A549 (cell line): ENCODE data around the gene DTX4. TPM values are rescaled to one million over a fixed set of nuclear protein-coding genes. Genes with fewer than 3 reads are reported as not detected.

Experiments used
- ATAC-seq, 2 experiments: fragments of 200-7000 bp in 1 of 2; fragments of >200 bp in 1 of 2; cut with Nextera tagmentation in 1 of 2; cut with Tn5 transposase in 1 of 2; 3 replicates each; pipeline versions ENCODE4 v1.8.0 to v1.9.1; 2018 to 2020; ENCODE audit warnings: mild to moderate bottlenecking in 1 of 2, moderate library complexity in 1 of 2
- CTCF ChIA-PET: fragments of 300-600 bp; sonication (Branson Sonifier 250); formaldehyde crosslinking; extraction: SDS; loops from one replicate; lab custom pipeline; 2021; ENCODE audit warnings: antibody characterized with exemption, inconsistent platforms; lab: Yijun Ruan, JAX
- POLR2A ChIA-PET: fragments of 350-600 bp; formaldehyde crosslinking; extraction: SDS; loops from one replicate; lab custom pipeline; 2021; ENCODE audit warnings: antibody characterized with exemption, inconsistent platforms; lab: Yijun Ruan, JAX
- DNase-seq, 2 experiments: peaks; one replicate each; pipeline versions ENCODE4 v3.0.0 to v3.0.0-alpha.2; 2011 to 2016; ENCODE audit warnings: low read depth in 1 of 2, low spot score in 1 of 2
- FAIRE-seq: peaks from 2 replicates; lab custom pipeline; 2011; peaks lifted over from hg19 to GRCh38; lab: Jason Lieb, UNC
- H3K27ac ChIP-seq, 2 experiments: fragments of >200 bp; sonication (Bioruptor Twin); formaldehyde crosslinking; 3 replicates each; pipeline ENCODE4 v1.5.1; 2016 to 2017
- H3K4me1 ChIP-seq: fragments of >200 bp; sonication (Bioruptor Twin); formaldehyde crosslinking; 3 replicates; pipeline ENCODE4 v1.6.1; 2016
- H3K4me2 ChIP-seq: fragments of >200 bp; sonication (Bioruptor Twin); formaldehyde crosslinking; 3 replicates; pipeline ENCODE4 v1.6.1; 2016
- H3K4me3 ChIP-seq: fragments of >200 bp; sonication (Bioruptor Twin); formaldehyde crosslinking; 3 replicates; pipeline ENCODE4 v1.5.1; 2016
- H3K9me3 ChIP-seq: fragments of >200 bp; sonication (Bioruptor Twin); formaldehyde crosslinking; 3 replicates; pipeline ENCODE4 v1.6.1; 2016
- CBX8 ChIP-seq: fragments of 200-600 bp; sonication (generic); IDR thresholded peaks from 2 replicates; pipeline ENCODE4 v1.6.1; 2016
- CEBPB ChIP-seq, 2 experiments: fragments of >200 bp in 1 of 2; sonication (Bioruptor Twin) in 1 of 2; formaldehyde crosslinking in 1 of 2; IDR thresholded peaks; 2 replicates each; pipeline ENCODE4 v1.6.1; 2012 to 2016
- EHF ChIP-seq: fragments of 250-450 bp; sonication (Bioruptor Pico); IDR thresholded peaks from 2 replicates; pipeline ENCODE4 v1.5.0; 2020; ENCODE audit warnings: mild to moderate bottlenecking
- EHMT2 ChIP-seq: fragments of 200-600 bp; sonication (generic); IDR thresholded peaks from 2 replicates; pipeline ENCODE4 v1.6.1; 2016; ENCODE audit warnings: antibody characterized with exemption, low read depth, mild to moderate bottlenecking, moderate library complexity
- EP300 ChIP-seq, 2 experiments: fragments of >200 bp; sonication (Bioruptor Twin); formaldehyde crosslinking; IDR thresholded peaks; 2 replicates in 1 of 2; 3 replicates in 1 of 2; pipeline ENCODE4 v1.6.1; 2016 to 2017
- ESRRA ChIP-seq: fragments of 150-350 bp; IDR thresholded peaks from 2 replicates; pipeline ENCODE4 v1.6.1; 2014; ENCODE audit warnings: mild to moderate bottlenecking, low read length, borderline replicate concordance
- FOSB ChIP-seq: fragments of 250-450 bp; sonication (Bioruptor Pico); IDR thresholded peaks from 2 replicates; pipeline ENCODE4 v1.5.0; 2020; ENCODE audit warnings: mild to moderate bottlenecking, moderate library complexity
- FOSL2 ChIP-seq, 2 experiments: fragments of 450-650 bp in 1 of 2; fragments of >200 bp in 1 of 2; sonication (Bioruptor Twin) in 1 of 2; formaldehyde crosslinking; IDR thresholded peaks; 2 replicates each; pipeline versions ENCODE4 v1.5.0 to v1.6.1; 2016 to 2020; ENCODE audit warnings: mild to moderate bottlenecking in 1 of 2, moderate library complexity in 1 of 2
- GATA3 ChIP-seq: IDR thresholded peaks from 2 replicates; pipeline ENCODE4 v1.6.1; 2012; ENCODE audit warnings: borderline replicate concordance
- HDAC2 ChIP-seq: fragments of 200-600 bp; sonication (generic); IDR thresholded peaks from 2 replicates; pipeline ENCODE4 v1.6.1; 2016
- HEYL ChIP-seq: fragments of 250-450 bp; sonication (Bioruptor Pico); IDR thresholded peaks from 2 replicates; pipeline ENCODE4 v1.8.0; 2021; ENCODE audit warnings: mild to moderate bottlenecking, moderate library complexity
- HOXB5 ChIP-seq: fragments of 250-450 bp; sonication (Bioruptor Pico); IDR thresholded peaks from 2 replicates; pipeline ENCODE4 v1.5.0; 2020; ENCODE audit warnings: mild to moderate bottlenecking, moderate library complexity
- JUNB ChIP-seq: fragments of >200 bp; sonication (Bioruptor Twin); formaldehyde crosslinking; IDR thresholded peaks from 2 replicates; pipeline ENCODE4 v1.6.1; 2016
- MAZ ChIP-seq: fragments of 150-350 bp; IDR thresholded peaks from 2 replicates; pipeline ENCODE4 v1.6.1; 2014; ENCODE audit warnings: antibody characterized with exemption, low read depth, low read length, borderline replicate concordance
- NR3C1 ChIP-seq: fragments of >200 bp; sonication (Bioruptor Twin); formaldehyde crosslinking; IDR thresholded peaks from 3 replicates; pipeline ENCODE4 v1.6.1; 2017
- PHF8 ChIP-seq: fragments of 200-600 bp; sonication (generic); IDR thresholded peaks from 2 replicates; pipeline ENCODE4 v1.6.1; 2016; ENCODE audit warnings: low read depth, mild to moderate bottlenecking, antibody characterized with exemption, moderate library complexity, borderline replicate concordance
- POLR2AphosphoS2 ChIP-seq: conservative IDR thresholded peaks from 2 replicates; pipeline ENCODE4 v1.6.1; 2012; ENCODE audit warnings: low read length, improper control_type of control experiment, inconsistent platforms
- RCOR1 ChIP-seq: fragments of 150-350 bp; IDR thresholded peaks from 2 replicates; pipeline ENCODE4 v1.6.1; 2014; ENCODE audit warnings: antibody characterized with exemption, low read length, low read depth
- RFX5 ChIP-seq: fragments of 450-650 bp; IDR thresholded peaks from 2 replicates; pipeline ENCODE4 v1.7.1; 2014; ENCODE audit warnings: antibody characterized with exemption, mild to moderate bottlenecking, moderate library complexity
- ZFP36 ChIP-seq: fragments of 450-650 bp; IDR thresholded peaks from 2 replicates; pipeline ENCODE4 v1.6.1; 2014; ENCODE audit warnings: borderline replicate concordance; ENCODE audit not compliant: partially characterized antibody
- WGBS: methylation state at CpG from one replicate; pipeline ENCODE4 v1.1.6; 2017; ENCODE audit errors: missing lambda C conversion rate; 5-methylcytosine and 5-hydroxymethylcytosine counted together
- polyA plus RNA-seq, 4 experiments: library from polyadenylated mRNA; depleted of rRNA in 3 of 4; stranded (reverse); fragments of >200 nt; fragmentation: RNase III in 1 of 4; extraction: RNeasy Plus Mini Kit Qiagen cat#74134 plus additional on column Dnase treatment in 1 of 4; gene quantifications; 2 replicates in 3 of 4; 3 replicates in 1 of 4; pipeline ENCODE4 v1.2.3, GENCODE V29; 2011 to 2017
- TF ChIP-seq, protein P1 (sequence below): IDR thresholded peaks from 2 replicates; pipeline ENCODE4 v1.6.1; 2012
- TF ChIP-seq, protein P2 (sequence below): IDR thresholded peaks from 2 replicates; pipeline ENCODE4 v1.6.1; 2012; ENCODE audit warnings: low read depth, borderline replicate concordance
- TF ChIP-seq, protein P3 (sequence below): fragments of 450-650 bp; IDR thresholded peaks from 2 replicates; pipeline ENCODE4 v1.6.1; 2014; ENCODE audit warnings: antibody characterized with exemption
- TF ChIP-seq, protein P4 (sequence below): fragments of 250-450 bp; sonication (Bioruptor Pico); IDR thresholded peaks from 2 replicates; pipeline ENCODE4 v1.5.0; 2021; ENCODE audit warnings: mild to moderate bottlenecking, moderate library complexity, borderline replicate concordance
- TF ChIP-seq, protein P5 (sequence below): IDR thresholded peaks from 2 replicates; pipeline ENCODE4 v1.6.1; 2012
- TF ChIP-seq, protein P6 (sequence below): fragments of >200 bp; sonication (Bioruptor Twin); formaldehyde crosslinking; IDR thresholded peaks from 3 replicates; pipeline ENCODE4 v1.6.1; 2016

The DTX4 gene
- polyA plus RNA-seq, 2 of the 4 experiments (the other 2 are of a cell fraction): 0.97 to 3.1 TPM

DNA sequence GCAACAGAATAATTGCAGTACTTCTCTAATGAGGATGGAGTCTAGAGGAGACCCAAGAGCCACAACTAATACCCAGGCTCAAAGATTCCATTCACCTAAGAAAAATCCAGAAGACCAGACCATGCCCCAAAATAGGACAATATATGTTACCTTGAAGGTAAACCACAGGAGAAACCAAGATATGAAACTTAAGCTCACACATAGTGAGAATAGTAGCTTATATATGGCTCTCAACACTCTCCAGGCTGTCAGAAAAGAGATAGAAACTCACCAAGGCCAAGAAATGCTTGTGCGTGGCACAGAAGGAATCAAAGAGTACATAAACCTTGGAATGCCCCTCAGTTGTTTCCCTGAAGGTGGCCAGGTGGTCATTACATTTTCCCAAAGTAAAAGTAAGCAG, 20.2 kb upstream of the DTX4 start:
- TF ChIP-seq MAZ: no peak
- TF ChIP-seq, protein P1, sequence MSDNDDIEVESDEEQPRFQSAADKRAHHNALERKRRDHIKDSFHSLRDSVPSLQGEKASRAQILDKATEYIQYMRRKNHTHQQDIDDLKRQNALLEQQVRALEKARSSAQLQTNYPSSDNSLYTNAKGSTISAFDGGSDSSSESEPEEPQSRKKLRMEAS: no peak
- TF ChIP-seq, protein P2, sequence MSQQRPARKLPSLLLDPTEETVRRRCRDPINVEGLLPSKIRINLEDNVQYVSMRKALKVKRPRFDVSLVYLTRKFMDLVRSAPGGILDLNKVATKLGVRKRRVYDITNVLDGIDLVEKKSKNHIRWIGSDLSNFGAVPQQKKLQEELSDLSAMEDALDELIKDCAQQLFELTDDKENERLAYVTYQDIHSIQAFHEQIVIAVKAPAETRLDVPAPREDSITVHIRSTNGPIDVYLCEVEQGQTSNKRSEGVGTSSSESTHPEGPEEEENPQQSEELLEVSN: no peak
- TF ChIP-seq, protein P3, sequence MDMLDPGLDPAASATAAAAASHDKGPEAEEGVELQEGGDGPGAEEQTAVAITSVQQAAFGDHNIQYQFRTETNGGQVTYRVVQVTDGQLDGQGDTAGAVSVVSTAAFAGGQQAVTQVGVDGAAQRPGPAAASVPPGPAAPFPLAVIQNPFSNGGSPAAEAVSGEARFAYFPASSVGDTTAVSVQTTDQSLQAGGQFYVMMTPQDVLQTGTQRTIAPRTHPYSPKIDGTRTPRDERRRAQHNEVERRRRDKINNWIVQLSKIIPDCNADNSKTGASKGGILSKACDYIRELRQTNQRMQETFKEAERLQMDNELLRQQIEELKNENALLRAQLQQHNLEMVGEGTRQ: no peak
- TF ChIP-seq, protein P4, sequence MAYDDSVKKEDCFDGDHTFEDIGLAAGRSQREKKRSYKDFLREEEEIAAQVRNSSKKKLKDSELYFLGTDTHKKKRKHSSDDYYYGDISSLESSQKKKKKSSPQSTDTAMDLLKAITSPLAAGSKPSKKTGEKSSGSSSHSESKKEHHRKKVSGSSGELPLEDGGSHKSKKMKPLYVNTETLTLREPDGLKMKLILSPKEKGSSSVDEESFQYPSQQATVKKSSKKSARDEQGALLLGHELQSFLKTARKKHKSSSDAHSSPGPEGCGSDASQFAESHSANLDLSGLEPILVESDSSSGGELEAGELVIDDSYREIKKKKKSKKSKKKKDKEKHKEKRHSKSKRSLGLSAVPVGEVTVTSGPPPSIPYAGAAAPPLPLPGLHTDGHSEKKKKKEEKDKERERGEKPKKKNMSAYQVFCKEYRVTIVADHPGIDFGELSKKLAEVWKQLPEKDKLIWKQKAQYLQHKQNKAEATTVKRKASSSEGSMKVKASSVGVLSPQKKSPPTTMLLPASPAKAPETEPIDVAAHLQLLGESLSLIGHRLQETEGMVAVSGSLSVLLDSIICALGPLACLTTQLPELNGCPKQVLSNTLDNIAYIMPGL: no peak
- TF ChIP-seq RCOR1: no peak
- no peak for TF ChIP-seq EP300 (IDR thresholded peaks at IDR 0.05)
- no peak for TF ChIP-seq CBX8
- no peak for TF ChIP-seq HDAC2
- TF ChIP-seq EHMT2: no peak
- no peak for TF ChIP-seq JUNB
- TF ChIP-seq, protein P5, sequence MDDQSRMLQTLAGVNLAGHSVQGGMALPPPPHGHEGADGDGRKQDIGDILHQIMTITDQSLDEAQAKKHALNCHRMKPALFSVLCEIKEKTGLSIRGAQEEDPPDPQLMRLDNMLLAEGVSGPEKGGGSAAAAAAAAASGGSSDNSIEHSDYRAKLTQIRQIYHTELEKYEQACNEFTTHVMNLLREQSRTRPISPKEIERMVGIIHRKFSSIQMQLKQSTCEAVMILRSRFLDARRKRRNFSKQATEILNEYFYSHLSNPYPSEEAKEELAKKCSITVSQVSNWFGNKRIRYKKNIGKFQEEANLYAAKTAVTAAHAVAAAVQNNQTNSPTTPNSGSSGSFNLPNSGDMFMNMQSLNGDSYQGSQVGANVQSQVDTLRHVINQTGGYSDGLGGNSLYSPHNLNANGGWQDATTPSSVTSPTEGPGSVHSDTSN: no peak
- no peak for TF ChIP-seq GATA3
- no peak for TF ChIP-seq NR3C1
- Histone ChIP-seq H3K4me1 (no peaks in the 10 kb centered on the region), H3K4me3 (no peak overlapping the region), H3K4me2 (no peak overlapping the region), H3K27ac (no peak overlapping the region), H3K9me3 (no peaks in the 10 kb centered on the region)
- ATAC-seq: no peak
- ChIA-PET CTCF (interaction anchor here (2.2 kb wide), 1 partner anchor 20 kb away, joined by 10 read pairs; the partner anchor contains the start of gene DTX4), POLR2A (interaction anchor here (1.0 kb wide), 1 partner anchor 9 kb away, joined by 3 read pairs; the partner anchor contains the start of gene FAM111A)
- no peak for DNase-seq
- 90% methylated on average over 1 of the region's 1 CpG for WGBS
- no peak for FAIRE-seq

DNA sequence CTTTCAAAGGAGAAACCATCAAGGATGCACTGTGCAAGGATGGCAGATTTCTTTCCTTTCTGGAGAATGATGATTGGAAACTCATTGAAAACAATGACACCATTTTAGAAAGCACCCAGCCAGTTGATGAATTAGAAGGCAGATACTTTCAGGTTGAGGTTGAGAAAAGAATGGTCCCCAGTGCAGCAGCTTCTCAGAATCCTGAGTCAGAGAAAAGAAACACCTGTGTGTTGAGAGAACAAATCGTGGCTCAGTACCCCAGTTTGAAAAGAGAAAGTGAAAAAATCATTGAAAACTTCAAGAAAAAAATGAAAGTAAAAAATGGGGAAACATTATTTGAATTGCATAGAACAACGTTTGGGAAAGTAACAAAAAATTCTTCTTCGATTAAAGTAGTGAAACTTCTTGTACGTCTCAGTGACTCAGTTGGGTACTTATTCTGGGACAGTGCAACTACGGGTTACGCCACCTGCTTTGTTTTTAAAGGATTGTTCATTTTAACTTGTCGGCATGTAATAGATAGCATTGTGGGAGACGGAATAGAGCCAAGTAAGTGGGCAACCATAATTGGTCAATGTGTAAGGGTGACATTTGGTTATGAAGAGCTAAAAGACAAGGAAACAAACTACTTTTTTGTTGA, 19.5 kb upstream of the DTX4 start:
- DNase-seq (no peak), FAIRE-seq (peak; percentile 46), ATAC-seq (no peak)
- TF ChIP-seq FOSL2 (IDR thresholded peaks at IDR 0.05) (no peak), FOSL2 (CRISPR knock-in tag; IDR thresholded peaks at IDR 0.05) (no peak), ESRRA (no peak), POLR2AphosphoS2 (no peak), NR3C1 (no peak), RFX5 (no peak), ZFP36 (no peak), RCOR1 (no peak), EHMT2 (no peak), CEBPB (IDR thresholded peaks at IDR 0.05) (no peak), HOXB5 (CRISPR knock-in tag) (no peak), FOSB (CRISPR knock-in tag) (no peak), EHF (CRISPR knock-in tag) (no peak), HEYL (CRISPR knock-in tag) (no peak), PHF8 (no peak)
- TF ChIP-seq, protein P6, sequence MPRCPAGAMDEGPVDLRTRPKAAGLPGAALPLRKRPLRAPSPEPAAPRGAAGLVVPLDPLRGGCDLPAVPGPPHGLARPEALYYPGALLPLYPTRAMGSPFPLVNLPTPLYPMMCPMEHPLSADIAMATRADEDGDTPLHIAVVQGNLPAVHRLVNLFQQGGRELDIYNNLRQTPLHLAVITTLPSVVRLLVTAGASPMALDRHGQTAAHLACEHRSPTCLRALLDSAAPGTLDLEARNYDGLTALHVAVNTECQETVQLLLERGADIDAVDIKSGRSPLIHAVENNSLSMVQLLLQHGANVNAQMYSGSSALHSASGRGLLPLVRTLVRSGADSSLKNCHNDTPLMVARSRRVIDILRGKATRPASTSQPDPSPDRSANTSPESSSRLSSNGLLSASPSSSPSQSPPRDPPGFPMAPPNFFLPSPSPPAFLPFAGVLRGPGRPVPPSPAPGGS: no peak
- TF ChIP-seq, protein P3: no peak
- ChIA-PET CTCF (interaction anchor here (0.5 to 2.2 kb wide), 3 partner anchors 13 to 19 kb away, joined by 3 to 10 read pairs (median 3); partner anchors contain the start of gene DTX4), POLR2A (no interaction called here)
- Histone ChIP-seq H3K27ac (no peak overlapping the region), H3K4me2 (no peak overlapping the region), H3K9me3 (no peaks in the 10 kb centered on the region), H3K4me1 (no peaks in the 10 kb centered on the region), H3K4me3 (no peak overlapping the region)
- 89% methylated on average over 8 of the region's 8 CpGs for WGBS
